Stimulated activated naive CD8-positive, alpha-beta T cell treated with anti-CD3 and anti-CD28 coated beads, Interleukin-15, amount 100 ng/mL, for 72 hours (primary cell): ENCODE data around the gene TBC1D9.

Source experiments
- ATAC-seq: fragments of 150-1000 bp; cut with Tn5 transposase; 2 replicates; pipeline ENCODE4 v1.10.0; 2021; ENCODE audit warnings: mild to moderate bottlenecking, moderate library complexity
- DNase-seq, 2 donors: peaks; one replicate each; pipeline ENCODE4 v3.0.0; 2021 to 2022
- H3K27ac Mint-ChIP-seq, 2 donors: one replicate each; pipeline ENCODE4 v1.8.0; 2022; ENCODE audit warnings: mild to moderate bottlenecking in 2 of 2, mixed read lengths in 2 of 2, moderate library complexity in 2 of 2
- H3K27me3 Mint-ChIP-seq: one replicate; pipeline ENCODE4 v1.8.0; 2022; ENCODE audit warnings: mixed read lengths
- H3K4me1 Mint-ChIP-seq: one replicate; pipeline ENCODE4 v1.8.0; 2022; ENCODE audit warnings: mild to moderate bottlenecking, mixed read lengths
- H3K4me3 Mint-ChIP-seq, 2 donors: one replicate each; pipeline ENCODE4 v1.8.0; 2022; ENCODE audit warnings: mild to moderate bottlenecking in 2 of 2, mixed read lengths in 2 of 2, moderate library complexity in 1 of 2
- H3K9me3 Mint-ChIP-seq, 2 donors: one replicate each; pipeline ENCODE4 v1.8.0; 2022; ENCODE audit warnings: mixed read lengths in 2 of 2

The TBC1D9 gene

DNA sequence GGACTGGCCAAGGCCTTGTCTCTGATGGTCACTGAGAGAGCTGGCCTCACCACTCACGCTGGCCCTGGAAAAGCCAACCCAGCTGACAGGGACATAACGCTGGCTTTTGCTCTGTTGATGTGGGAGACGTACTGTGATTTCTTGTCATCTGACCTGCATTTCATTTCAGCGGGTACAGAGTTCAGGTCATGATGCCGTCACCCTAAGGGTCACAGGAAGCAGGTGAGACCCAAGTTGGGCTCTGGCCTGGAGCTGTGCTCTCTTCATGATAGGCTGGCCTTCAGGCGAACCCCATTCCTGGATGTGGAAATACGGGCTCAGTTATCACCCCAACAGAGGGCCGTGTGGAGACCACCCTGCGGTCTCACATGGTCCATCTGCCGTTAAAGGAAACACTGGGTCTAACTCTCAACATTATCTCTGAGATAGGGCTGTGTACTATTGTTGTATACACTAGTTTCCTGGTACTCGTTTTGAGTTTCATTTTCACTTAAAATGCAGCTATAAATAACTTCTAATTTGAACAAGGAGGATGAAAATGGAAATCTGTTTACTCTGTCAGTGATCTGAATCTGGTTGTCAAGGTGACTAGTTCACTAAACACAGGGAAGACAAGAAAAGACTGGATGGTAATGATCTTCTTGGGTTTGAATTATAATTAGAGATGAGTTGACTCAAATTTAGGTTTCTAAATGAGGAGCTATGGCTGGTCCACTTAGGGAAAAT lies 89.1 kb downstream of the TBC1D9 start:
- no peak for ATAC-seq
- H3K9me3 Mint-ChIP-seq = no peaks in the 10 kb centered on the region
- H3K27me3 Mint-ChIP-seq = no peaks in the 10 kb centered on the region
- H3K27ac Mint-ChIP-seq = no peak overlapping the region
- H3K4me3 Mint-ChIP-seq = no peak overlapping the region
- no peaks in the 10 kb centered on the region for H3K4me1 Mint-ChIP-seq
- no peak for DNase-seq

DNA sequence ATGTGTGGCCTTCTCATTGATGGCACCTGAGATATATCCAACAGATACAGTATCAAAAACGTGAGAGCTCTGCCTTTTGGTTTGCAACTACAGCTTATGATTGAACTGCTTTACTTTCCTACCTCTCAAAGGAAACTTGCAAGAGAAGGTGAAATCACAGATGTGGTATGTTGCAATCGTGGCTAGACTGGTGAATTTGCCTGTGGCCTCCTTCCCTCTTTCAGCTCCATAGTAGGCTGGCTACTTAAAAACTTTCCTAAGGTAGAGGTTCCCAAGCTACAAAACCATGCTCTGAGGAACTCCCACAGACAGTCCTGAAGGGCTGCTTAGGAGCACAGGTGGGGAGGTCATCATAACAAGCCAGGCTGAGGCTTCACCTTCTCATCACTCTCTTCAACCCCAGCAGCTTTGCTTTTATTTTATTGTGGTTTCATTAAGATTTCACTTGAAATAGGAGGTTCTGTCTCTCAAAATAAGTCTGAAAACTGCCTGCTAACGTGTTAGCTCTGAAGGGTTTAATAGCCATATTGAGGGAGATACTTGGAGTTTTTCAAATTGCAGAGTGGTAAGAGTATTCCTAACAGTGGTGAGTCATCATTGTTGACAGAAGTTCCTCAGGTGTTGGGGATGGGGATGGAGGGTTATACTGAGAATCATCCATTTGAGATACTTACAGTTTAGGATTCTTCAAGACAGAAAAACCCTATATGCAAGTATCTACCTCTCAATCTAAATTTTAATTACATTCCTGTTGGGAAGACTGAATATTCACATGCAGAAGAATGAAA lies 93.9 kb downstream of the TBC1D9 start:
- Mint-ChIP-seq H3K9me3 (no peaks in the 10 kb centered on the region), H3K27me3 (no peaks in the 10 kb centered on the region), H3K27ac (no peak overlapping the region), H3K4me1 (no peaks in the 10 kb centered on the region), H3K4me3 (no peak overlapping the region)
- DNase-seq = no peak
- ATAC-seq = no peak

DNA sequence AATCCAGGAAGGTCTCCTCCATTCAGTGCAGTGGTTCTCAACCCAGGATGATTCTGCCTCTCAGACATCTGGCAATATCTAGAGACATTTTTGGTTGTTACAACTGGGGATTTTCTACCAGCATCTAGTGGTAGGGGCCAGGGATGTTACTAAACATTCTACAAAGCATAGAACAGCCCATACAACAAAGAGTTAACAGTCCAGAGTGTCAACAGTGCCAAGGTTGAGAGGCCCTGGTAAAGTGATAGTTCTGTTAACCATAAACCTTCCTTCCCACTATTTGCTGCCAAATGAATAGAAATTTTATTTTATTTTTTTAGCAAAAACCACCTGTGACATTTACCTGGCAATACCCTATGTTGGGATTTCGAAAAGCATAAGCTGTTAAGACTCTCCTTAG lies 94.6 kb downstream of the TBC1D9 start:
- no peak for ATAC-seq
- Mint-ChIP-seq H3K9me3 (no peaks in the 10 kb centered on the region), H3K4me3 (no peak overlapping the region), H3K27ac (no peak overlapping the region), H3K27me3 (no peaks in the 10 kb centered on the region), H3K4me1 (no peaks in the 10 kb centered on the region)
- no peak for DNase-seq

DNA sequence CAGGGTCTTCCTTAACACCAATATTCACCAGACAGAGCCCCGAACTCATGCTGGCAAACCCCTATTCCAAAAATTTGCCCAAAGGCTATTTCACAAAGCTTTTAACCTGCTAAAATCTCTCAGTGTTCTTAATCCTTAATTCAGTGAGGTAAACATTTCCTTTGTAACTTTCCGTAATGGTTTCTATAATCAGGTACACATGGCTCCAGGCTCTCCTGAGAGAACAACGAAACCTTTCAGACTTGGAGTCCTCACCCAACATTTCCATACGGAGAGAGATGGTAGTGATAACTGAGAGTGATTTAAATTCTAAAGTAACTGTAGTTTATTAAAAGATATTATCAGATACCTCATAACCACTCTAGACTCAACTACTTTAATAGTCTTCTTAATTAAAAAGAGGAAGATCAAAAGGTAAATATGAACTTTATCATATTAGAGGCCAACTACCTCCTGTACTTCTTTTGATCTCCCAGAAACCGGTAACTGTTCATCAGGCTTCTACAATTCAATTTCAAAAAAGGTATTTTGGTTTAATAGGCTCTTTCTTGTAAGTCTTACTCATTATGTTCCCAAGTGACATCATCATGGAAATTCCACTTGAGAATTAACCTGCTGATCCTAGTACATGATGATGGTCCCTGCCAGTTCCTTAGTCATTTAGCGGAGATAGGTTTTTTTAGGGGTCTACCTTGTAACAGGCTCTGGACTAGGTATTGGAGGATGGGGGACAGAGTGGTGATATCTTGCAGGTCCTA lies 96.1 kb downstream of the TBC1D9 start:
- ATAC-seq (no peak), DNase-seq (no peak)
- Mint-ChIP-seq H3K4me3 (no peak overlapping the region), H3K27me3 (no peaks in the 10 kb centered on the region), H3K9me3 (no peaks in the 10 kb centered on the region), H3K27ac (no peak overlapping the region), H3K4me1 (no peaks in the 10 kb centered on the region)

DNA sequence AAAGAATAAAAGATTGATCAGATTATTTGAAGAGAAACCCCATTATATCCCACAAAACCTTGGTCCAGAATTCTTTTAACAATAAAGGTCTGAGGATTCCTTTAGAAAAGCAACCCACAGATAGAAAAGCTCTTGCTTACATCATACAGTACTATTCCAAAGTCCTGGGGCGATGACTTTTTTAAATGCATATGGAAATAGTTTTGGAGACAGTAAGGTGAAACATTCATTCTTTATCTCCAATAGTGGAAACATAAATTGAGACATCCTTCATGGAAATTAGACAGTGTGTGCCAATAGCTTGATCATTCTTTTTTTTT lies 101.7 kb downstream of the TBC1D9 start:
- ATAC-seq (no peak), DNase-seq (no peak)

DNA sequence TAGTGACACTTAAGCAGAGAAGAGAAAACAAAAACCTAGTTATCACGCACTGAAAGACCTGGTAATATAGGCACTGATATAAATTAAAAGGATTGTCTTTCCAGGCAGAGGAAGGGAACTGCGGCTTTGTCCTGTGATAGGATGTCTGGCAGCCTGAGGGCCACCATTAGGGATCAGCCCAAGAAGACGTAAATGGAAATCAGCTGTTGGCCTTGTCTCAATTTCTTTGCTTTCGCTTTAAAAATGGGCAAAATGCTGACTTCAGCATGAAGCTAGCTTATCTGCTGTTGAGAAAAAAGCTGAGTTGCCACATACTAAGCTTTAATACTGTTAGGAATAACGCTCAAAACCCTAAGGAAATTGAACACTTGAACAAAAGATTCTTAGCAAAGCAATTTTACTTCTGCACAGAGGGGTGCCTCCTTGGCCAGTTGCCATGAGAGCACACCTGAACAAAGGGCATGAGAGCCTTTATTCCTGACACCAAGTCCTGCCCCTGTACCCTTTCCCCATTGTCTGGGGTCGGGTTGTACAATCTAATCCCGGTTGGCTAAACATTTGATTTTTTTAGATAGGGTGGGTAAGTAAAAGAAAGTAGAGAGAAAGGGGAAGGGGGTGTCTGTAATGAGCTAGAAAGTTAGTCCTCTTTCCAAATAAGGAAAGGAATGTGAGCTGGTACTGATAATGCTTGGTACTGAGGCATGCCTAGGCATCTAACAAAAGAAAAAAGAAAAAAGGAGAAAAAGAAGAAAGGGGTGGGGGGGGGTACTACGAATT lies 102.3 kb downstream of the TBC1D9 start:
- H3K4me3 Mint-ChIP-seq = no peak overlapping the region
- H3K27me3 Mint-ChIP-seq = peaks cover 13% of the 10 kb centered on the region
- no peak overlapping the region for H3K27ac Mint-ChIP-seq
- H3K9me3 Mint-ChIP-seq = no peaks in the 10 kb centered on the region
- H3K4me1 Mint-ChIP-seq = no peaks in the 10 kb centered on the region
- no peak for DNase-seq
- no peak for ATAC-seq

More for the DNA sequence above, 101.7 kb downstream of the TBC1D9 start:
- no peak overlapping the region for H3K4me3 Mint-ChIP-seq
- no peaks in the 10 kb centered on the region for H3K9me3 Mint-ChIP-seq
- no peaks in the 10 kb centered on the region for H3K4me1 Mint-ChIP-seq
- peaks cover 9% of the 10 kb centered on the region for H3K27me3 Mint-ChIP-seq
- H3K27ac Mint-ChIP-seq = no peak overlapping the region

DNA sequence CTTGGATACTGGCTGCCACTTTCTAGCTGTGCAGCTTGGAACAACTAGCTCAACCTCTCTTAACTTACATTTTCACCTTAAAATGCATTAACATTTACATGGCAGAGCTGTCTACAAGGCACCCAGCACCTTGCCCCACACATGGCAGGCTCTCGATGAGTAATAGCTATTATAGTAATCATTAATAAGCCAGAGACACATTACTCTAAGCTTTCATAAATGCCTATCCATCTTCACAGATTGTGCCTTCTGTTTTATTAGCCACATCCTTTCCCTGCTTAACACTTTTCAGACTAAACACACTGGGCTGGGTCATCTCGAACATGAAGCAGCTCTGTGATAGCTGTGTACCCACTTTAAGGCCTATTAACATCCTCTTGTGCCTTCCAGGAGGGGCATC lies 103.6 kb downstream of the TBC1D9 start:
- Mint-ChIP-seq H3K27me3 (peaks cover 19% of the 10 kb centered on the region), H3K4me3 (no peak overlapping the region)

DNA sequence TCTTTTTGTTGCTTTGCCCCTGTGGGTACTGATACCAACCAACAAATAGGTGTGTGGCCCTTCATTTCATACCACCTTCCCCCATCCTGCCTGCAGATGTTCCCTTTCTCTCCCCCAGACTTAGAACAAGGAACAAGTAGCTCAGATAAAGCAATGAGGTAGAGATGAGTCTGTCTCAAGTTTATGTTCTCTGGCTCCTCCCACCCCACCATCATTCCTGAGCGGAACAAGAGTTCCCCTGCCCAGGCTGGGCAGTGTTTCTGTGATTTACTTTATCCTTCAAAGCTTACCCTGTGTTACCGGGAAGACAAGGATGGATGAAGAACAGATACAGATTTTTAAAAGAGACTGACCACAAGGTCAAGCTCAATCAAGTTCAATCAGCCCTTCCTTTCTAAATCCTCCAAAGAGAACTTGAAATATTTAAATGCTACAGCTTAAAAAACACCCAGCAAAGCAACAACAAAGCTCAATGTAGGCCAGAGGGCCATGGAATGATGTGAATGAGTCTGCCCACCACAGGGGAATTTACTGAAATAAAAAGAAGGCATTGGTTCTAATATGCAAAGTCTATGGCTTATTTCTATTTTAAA lies 107.4 kb downstream of the TBC1D9 start:
- Mint-ChIP-seq H3K27me3 (peaks cover 12% of the 10 kb centered on the region), H3K27ac (no peak overlapping the region), H3K9me3 (no peaks in the 10 kb centered on the region), H3K4me3 (no peak overlapping the region), H3K4me1 (no peaks in the 10 kb centered on the region)
- no peak for DNase-seq
- no peak for ATAC-seq

More for the DNA sequence above, 103.6 kb downstream of the TBC1D9 start:
- DNase-seq (no peak), ATAC-seq (no peak)
- no peak overlapping the region for H3K27ac Mint-ChIP-seq
- no peaks in the 10 kb centered on the region for H3K4me1 Mint-ChIP-seq
- H3K9me3 Mint-ChIP-seq = no peaks in the 10 kb centered on the region

DNA sequence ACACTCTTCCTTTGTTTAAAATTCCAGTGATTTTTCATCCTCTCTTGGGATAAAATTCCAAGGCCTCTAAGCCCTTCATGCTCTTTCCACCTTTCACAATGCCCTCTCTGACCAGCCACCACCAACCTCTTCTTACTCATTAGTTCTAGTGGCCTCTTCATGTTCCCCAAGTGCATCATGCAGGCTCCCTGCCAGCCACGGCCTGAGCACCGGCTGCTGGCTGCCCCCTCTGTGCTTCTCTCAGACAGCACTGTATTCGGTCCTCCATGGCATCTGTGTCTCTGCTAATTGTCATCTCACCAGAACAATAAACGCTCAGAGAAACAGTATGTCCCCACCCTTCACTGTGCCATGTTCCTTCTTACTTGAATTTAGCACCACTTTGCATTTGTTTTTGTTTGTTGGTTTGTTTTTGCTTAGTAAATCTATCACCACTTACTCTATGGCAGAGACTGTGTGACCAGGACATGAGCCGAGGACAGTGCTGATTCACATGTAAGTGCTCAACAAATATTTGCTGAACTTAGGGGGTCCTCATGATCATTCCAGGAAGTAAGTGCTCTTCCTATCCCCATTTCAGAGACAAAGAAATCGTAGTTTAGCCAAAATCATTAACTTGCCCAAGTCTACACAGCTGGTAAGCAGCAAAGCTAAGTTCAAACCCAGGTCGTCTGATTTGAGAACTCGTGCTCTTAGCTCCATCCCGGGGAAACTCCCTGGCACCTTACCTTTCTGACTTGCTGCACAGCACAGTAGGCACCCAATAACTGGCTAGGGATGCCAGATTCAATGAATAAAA lies 110.4 kb downstream of the TBC1D9 start:
- no peak for DNase-seq
- Mint-ChIP-seq H3K9me3 (no peaks in the 10 kb centered on the region), H3K27me3 (peaks cover 21% of the 10 kb centered on the region), H3K27ac (no peak overlapping the region), H3K4me3 (no peak overlapping the region), H3K4me1 (peaks cover 4% of the 10 kb centered on the region)
- no peak for ATAC-seq

DNA sequence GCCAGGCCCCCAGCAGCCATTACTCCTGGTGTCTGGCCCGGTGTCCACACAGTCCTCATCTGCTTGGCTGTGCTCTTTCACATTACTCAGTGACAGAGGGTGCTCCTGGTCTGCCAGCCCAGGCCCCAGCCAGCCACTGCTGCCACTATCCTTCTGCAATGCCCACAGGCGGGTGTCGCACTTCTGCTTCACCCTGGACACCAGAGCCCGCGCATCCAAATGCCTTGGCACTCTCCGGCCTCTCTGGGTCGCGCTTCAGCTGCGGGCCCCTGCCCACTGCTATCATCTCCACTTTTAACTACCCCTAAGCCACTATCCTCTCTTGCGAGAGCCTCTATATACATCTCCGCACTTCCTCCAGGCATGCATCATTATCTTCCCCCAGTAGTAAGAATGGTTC lies 111.0 kb downstream of the TBC1D9 start:
- peaks cover 22% of the 10 kb centered on the region for H3K27me3 Mint-ChIP-seq
- H3K4me3 Mint-ChIP-seq = no peak overlapping the region
- no peak for DNase-seq
- peaks cover 4% of the 10 kb centered on the region for H3K4me1 Mint-ChIP-seq
- H3K27ac Mint-ChIP-seq = no peak overlapping the region
- no peaks in the 10 kb centered on the region for H3K9me3 Mint-ChIP-seq
- ATAC-seq = peak; percentile 10

DNA sequence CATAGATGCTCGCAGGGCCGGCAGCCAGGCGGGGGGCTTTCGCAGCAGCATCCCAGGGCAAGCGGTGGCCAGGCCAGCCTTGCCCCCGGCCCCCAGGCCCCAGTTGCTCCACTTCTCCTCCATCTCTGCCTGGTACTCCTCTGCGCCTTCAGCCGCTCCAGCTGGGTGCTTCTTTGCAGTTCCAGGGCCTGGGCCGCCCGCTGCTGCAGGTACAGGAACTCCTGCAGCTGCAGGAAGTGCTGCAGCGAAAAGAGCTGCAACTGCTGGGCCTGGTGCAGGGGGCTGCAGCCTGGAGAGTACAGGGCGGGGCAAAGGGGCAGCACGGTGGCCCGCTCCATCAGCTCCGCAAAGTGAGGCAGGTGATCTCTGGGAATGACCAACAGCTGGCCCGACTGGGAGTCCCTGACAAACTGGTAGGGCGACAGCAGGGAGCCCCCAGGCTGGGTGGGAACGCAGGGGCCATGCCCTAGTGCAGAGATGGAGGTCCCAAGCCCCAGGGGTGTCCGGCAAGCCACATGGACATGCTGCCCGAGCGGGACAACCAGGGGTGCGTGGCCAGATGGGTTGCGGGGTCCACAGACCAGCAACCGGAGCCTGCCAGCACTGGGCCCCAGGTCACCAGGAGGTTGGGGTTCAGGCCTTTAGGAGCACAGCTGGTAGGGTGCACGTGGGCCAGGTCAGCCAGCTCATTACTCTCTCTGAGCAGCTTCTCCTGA lies 111.6 kb downstream of the TBC1D9 start:
- Mint-ChIP-seq H3K4me1 (peaks cover 4% of the 10 kb centered on the region), H3K9me3 (no peaks in the 10 kb centered on the region), H3K27ac (no peak overlapping the region), H3K4me3 (no peak overlapping the region), H3K27me3 (peaks cover 28% of the 10 kb centered on the region)
- DNase-seq (no peak), ATAC-seq (peak; percentile 21)

DNA sequence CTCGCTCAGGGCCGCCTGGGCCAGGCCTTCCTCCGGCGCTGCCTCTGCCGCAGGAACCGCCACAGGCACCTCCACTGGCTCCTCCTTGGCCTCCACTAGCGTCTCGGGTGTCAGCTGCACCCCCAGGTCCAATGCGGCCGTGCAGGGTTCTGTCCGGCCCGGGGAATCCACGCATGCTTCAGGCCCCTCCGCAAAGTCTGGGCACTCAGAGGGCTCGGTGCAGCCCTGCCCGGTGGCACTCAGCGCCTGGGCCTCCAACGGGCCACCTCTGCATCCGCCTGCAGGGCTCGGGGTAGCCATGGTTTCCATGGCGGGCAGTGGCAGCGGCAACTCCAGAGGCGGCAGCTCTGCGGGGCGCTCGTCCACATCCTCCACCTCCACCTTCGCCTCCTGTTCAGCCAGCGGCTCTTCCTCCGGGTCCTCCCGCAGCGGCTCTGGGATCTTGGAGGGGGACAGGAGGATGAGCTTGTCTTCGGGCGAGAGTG lies 112.6 kb downstream of the TBC1D9 start:
- no peaks in the 10 kb centered on the region for H3K9me3 Mint-ChIP-seq
- ATAC-seq (peak; percentile 24), DNase-seq (no peak)
- no peak overlapping the region for H3K27ac Mint-ChIP-seq
- H3K27me3 Mint-ChIP-seq = peaks cover 26% of the 10 kb centered on the region
- H3K4me1 Mint-ChIP-seq = peaks cover 4% of the 10 kb centered on the region
- H3K4me3 Mint-ChIP-seq = no peak overlapping the region

DNA sequence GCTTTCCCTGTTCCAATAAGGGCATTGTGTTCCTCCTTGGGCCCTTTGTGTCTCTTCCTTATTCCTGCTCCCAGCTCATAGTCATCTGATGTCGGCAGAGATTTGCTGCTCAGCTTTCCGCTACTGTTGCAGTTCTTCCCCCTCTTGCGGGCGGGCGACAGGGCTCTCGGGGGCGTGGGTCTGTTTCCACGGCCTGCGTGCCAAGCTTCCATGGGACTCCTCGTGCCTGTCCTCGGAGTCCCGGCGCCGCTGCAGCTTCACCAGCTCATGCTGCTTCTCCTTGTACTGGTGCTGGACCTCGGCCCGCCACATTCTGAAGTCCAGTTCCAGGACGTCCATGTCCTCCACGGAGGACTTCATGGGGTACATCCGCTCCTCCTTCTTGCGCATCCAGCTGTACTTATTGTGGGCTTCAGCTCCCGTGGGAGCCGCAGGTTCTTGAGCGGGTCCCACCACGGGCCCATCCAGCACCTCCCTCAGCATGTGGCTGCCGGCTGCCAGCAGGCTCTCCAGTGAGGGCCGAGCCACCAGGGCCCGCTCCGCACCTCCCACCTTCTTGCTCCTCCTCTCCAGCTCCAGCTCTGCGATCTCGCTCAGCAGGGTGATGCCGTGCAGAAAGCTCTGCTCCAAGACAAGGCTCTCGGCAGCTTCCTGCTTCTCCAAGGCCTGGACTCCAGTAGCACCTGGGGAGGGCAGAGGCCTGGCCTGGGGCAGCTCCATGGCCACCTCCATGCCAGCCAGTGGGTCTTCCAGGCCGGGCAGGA lies 113.3 kb downstream of the TBC1D9 start:
- H3K4me1 Mint-ChIP-seq = peaks cover 4% of the 10 kb centered on the region
- H3K9me3 Mint-ChIP-seq = no peaks in the 10 kb centered on the region

More for the DNA sequence above, 113.3 kb downstream of the TBC1D9 start:
- ATAC-seq (no peak), DNase-seq (no peak)
- no peak overlapping the region for H3K4me3 Mint-ChIP-seq
- H3K27ac Mint-ChIP-seq = no peak overlapping the region
- peaks cover 23% of the 10 kb centered on the region for H3K27me3 Mint-ChIP-seq
